Stimulated activated CD8-positive, alpha-beta memory T cell treated with anti-CD3 and anti-CD28 coated beads, Interleukin-12 subunit alpha, Interleukin-12 subunit beta, amount 100 ng/mL, for 24 hours (primary cell): ENCODE results near the gene DHX29.

Experiments
- DNase-seq: peaks from one replicate; pipeline ENCODE4 v3.0.0-alpha.2; 2020; ENCODE audit errors: extremely low read depth

DHX29 gene

DNA sequence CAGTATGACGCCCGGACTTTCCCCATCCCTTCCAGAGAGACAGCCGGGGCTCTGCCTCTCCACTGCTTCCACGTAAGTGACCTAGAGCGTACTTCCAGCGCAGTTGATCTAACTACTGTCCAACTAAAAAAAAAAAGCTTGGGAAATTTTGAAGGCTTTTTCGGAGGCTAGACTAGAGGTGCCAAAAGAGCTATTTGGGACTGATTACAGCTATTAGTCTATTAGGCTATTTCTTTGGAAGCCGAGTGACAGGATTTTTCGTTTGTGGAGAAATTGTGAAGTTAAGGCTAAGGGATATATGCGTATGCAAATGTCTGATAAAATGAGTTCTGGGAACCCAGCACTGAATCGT, 75.6 kb downstream of the DHX29 start:
- no peak for DNase-seq

DNA sequence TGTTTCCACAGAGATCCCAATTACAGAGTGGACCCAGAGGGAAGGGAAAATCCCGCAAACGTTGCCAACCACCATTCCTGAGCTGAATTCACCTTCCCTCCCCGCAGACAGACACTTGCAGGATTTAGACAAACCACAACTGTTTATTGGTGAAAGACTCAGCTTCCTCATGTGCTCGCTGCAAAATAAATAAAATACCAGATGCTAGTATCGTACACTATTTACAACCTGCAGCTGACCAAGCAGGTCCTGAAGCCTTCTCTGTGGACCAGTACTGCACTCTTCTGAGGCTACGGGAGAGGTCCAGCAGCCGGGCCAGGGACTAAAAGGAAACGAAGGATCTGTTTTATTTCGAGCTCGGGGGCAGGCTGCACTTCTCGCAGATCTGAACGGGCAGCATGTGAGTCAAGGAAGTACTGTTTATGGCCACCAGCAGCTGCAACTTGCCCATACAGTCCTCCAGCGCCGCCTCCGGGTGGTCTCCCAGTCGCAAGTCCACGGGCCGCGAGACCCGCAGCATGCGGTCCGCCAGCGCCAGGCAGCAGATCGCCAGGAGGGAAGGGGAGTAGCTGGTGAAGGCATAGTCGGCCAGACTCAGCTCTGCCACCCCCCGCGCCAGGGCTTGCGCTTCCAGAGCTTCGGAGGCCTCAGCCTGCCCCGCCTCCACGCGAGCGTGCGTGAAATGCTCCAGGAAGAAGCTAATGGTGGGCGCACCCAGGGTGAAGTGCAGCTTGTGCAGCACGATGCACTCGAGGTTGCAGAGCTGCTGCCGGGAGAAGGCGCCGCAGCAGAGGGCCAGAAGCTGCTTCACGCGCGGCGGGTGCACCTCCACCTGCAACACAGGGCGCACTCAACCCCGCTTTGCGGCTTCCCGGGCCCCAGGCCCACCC, 76.2 kb downstream of the DHX29 start:
- DNase-seq, result no peak

DNA sequence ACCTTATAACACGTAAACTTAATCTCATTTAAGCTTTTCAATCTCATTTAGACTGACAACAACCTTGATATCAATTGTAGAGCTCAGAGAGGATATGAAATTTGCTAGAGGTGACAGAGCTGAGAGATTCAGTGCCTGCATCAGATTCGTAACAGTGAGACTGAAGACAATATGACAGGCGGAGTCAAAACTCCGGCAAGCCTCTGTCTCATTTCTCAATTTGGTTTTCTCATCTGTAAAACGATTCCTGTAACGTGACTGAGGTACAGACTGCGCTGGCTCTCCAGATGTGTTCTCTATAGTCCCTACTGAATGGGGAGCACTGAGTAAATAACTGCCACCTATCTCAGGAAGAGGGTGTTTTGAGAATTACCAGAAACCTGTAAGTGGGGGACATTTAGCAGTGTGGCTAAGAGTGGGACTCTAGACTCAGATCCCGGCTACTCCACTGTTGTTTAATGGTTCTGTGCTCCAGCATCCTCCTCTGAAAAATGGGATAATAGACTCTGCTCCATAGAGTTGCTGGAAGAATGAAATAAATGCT, 77.3 kb downstream of the DHX29 start:
- DNase-seq, result no peak

DNA sequence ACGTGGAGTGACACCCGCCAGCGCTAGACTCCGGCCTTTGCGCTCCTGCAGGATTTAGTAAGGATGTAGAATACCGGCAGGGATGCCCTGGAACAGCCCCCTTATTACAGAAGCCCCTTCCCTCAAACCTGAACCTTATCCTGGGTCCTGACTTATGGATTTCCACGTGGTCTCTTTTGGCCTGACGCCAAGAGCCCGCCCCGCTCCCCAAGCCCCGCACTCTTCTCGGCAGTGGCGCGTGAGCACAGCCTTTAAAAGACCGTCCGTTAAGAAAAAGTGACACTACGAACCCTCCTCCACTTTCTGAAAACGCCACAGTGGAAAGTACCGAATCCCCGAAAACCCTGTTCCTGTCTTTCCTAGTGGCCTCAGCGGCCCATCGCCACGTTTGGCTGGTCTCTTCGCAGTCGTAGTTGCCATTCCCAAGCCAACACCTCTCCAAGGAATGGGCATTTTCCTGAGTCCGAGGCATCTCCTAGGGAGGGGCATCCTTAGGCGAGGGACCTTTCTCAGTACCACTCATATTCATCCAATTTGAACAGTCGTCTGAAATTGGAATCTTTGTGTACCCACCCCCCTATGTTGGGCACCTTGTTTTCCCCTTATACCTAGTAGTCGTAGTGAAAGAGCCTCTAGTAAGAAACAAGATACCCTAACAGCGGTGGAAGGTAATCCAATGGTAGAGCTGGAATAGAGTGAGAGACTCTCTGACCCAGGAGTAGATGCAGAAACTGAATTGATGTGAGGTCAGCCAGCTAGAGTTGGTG, 79.6 kb downstream of the DHX29 start:
- no peak for DNase-seq

DNA sequence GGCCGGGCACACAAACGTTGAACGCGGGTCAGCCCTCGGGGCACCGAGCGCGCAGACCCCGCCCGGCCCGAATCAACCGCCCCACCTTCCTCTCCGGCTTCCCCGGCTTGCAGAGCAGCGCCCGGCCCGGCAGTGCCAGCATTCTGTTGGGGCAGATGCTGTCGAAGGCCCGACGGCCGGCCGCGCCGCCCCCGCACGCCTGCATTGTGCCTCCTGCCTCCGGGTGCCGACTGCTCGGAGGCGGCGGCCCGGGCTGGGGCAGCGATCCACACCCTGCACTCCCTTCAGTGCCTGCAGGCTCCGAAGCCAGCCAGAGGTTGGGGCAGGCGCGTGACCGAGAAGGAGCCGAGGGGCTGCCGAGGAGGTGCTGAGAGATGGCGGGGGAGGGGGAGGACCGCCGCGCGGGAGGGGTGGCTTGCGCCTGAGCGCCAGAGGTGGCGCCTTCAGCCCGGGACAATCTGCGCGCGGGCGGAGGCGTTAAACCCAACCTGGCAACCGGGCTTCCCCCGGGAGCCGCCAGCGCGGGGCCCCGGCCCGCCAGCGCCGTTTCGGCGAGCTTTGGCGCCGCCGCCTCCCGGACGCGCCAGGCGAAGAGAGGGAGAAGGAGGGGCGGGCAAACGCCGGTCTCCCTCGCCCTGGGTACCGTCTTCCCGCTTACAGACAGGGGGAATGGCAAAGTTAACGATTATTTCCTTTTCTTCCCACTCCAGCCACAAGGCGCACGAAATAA, 80.4 kb downstream of the DHX29 start, which contains the start of gene MCIDAS:
Gene MCIDAS (minus strand): TSS at position 382 of the 730 bp plus-strand sequence. CDS start 177 bp downstream, at position 205.
- no peak for DNase-seq

DNA sequence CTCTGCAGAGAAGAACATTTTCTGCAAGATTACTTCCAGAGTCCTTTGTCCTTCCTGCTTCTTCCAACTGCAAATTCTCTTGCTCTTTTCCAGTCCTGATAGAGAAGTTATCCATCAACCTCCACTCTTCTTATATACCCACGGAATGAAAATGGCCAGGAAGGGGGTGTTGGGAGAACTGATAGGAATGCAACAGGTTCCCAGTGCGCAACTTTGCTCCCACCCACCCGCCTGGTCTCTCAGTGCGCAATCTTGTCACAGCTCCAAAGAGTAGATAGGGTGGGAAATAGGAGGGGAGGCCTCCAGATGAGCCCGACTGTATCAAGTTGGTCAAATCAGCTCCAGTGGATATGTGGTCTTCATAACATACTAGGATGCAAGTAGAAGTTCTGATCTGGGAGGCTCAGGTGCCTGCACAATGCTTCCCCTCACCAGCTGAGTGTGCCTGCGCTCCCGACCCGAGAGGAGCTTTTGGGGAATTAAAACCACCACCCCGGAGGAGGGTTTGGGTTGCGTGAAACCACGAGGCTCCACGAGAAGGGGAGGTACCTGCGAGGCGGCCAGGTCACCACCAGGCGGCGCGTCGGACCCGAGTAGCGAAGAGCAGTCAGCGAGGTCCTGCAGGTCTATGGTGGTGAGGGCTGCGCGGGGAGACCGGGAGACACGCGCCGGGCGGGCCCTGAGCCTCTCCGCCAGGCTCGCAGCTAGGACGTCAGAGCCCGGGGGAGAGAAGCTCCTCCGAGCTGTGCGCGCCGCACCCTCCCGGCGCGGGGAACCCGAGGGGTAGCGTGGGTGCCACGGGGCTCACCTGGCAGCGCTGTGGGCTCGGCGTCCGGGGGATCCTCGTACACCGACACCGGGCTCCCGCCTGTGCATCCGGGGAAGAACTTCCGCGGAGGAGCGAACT, 81.2 kb downstream of the DHX29 start:
- no peak for DNase-seq

DNA sequence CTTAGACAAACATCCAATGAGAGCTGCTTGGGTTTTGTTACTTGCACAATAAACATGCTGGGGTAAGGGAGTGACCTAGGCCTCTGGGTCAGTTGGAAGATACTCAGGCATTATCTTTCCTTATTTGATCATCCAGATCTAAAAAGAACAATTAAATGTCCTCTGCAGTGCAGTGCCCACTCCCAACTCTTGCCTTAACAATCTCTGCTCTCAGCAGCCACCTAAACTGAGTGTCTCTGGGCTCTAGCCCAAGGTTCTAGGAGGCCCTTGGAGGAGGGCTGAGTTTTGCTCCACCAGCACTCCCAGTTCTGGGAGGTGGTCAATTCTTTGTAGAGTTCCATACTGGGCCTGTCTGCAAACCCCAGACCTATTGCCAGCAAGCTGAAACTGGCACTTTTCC, 82.1 kb downstream of the DHX29 start:
- no peak for DNase-seq

DNA sequence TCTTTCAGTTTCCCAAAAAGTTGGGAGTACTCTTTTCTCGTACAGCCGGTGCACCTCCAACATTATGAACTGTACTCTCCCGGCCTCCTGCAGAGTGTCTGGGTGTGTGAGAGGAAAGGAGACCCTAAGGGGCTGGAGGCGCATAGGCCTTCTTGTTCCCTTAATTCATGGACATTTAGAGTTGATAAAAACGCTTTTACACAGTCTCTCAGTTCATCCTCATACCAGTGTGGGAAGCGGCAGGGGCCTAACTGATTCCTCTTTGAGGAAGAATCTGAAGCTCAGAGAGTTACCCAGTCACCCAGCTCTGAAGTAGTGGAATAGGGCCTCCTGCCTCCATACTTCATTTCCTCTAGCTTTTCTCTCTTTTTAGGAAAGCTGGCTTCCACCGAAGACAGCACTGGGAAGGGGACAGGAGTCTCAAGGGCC, 83.7 kb downstream of the DHX29 start:
- DNase-seq, result no peak

DNA sequence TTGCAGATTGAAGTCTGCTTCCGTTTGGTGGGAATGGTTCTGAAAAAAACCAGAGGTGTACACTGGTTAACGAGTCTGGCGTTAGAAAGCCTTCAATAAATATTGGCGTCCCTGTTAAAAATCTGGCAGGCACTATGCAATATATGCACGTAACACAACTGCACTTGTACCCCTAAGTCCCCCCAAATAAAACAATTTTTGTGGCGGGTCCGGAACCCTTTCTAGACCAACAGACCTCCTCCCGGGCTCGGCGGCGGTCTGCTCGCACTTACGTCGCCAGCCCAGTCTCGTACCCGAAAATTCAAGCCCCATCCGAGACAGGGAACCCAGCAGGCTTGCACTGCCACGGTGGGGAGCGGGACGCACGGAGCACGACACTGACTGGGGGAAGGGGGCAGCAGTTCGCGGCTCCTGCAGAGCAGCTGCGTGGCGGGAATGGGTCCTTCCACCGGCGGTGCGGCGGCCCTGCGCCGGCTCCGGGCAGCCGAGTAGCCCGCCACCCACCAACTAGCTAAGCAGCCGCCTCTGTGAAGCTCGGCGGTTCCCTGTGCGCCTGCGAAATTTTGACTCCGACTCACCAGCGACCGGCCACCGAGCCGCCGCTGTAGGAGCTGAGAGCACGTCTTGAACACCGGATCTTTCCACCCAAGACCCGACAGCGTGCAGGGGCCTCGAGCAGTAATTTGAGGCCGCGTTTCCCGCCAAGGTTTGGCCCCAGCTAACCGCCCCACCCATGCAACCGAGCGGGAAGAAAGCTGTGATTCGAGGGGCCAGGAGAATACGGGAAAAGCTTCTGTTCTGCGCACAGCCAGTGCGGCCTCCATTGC, 84.3 kb downstream of the DHX29 start:
- DNase-seq, result no peak

DNA sequence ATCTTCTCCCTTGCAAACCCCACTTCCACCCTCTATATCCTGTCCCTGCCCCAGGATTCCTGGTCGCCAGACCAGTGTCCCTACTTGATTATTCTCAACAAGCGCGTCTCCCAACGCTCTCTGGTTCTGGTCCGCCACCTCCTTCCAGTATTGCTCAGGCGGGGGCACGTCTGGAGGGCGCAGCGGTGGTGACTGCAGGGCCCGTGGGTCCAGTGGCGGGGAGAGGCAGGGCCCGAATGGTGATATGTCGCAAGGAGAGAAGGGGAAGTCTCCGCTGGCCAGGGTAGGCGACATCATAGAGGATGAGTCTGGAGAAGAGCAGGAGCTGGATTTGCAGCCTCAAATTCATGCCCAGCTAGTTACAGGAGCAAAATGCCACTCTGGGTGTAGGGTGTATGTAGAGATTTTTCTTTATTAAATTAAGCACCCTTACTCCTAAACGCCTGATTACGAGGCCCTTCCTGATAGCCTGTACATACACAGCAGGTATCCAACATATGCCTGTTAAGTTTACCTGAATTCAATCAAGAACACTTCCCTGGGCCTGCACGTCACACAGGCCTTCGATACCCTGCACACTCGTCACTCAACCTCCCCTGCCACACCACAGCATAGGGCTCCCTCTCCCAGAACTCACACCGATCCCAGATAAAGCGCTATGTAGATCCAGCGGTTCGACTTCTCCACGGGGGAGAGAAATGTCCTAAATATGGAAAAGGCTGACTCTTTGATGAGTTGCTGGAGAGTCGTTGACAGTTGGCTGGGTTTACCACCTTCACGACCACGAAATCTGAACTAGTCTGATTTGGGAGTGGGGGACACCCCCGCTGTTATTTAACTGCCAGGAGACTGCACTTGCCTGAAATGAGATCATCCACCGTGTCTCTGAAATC, 85.2 kb downstream of the DHX29 start:
- DNase-seq, result no peak

DNA sequence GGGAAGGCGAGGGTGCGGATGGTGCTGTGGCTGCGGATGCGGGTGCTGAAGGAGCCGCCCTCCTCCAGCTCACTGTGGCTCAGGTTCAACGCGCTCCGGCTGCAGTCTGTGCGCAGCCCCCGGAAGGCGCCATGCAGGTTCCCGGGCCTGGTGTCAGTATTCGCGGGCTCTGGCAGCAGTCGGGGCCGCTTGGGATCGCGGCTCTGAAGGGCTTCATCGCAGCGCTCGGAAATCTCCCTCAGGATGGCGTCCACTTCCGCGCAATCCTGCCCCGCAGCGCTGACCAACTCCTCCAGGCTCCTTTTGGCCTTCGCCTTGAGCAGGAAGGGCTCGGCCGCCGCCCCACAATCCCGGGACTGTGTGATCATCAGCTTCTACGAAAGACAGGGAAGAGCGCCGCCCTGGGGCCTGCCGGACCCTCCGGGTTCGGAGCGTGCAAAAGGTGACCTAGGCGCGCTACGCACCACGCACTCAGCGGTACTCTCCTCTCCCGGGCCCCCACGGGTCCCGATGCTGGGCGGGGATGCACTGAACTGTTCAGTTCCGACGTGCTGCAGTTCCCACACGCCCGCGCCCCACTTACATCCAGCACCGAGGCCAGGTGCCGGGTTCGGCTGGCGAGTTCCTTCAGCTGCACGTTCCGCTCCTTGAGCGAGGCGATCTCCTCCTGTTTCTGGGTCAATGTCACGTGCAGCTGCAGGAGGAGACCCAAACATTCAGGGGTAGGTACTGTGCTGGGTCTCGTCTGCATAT, 86.9 kb downstream of the DHX29 start:
- no peak for DNase-seq

DNA sequence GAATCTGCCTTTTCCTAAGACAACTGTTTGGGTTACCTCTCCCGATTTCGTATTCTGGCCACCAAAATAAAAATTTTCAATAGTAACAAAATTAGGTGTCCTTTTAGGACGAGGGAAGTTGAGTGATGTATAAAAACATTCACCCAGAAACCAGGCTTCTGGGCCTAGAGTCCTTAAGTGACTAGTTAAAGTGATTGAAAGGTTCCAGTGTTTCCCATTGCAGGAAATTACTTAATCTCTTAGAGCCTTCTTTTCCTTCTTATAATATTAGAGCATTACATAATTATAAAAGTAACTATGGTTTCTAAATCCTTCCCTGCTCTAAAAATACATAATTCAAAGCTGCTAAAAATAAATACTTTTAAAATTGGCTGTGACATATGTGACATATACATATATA, 87.7 kb downstream of the DHX29 start:
- no peak for DNase-seq

DNA sequence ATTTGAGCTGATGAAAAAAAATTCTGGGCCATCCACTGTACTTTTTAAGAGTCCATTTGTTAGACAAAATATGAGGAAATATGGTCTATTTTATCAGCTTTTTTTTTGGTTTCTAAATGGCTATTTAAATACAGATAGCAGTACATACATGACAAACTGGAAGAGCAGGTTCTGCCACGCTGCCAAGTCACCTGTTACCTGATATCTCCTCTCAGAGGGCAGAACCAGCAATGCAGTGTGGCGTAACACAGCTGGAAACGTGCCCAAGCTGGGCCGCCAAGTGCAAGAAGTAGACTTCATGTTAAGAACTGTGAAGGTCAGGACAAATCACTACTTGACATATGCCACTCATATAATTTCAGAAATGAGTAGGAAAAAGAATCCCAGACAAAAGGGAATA, 88.5 kb downstream of the DHX29 start:
- DNase-seq, result no peak

DNA sequence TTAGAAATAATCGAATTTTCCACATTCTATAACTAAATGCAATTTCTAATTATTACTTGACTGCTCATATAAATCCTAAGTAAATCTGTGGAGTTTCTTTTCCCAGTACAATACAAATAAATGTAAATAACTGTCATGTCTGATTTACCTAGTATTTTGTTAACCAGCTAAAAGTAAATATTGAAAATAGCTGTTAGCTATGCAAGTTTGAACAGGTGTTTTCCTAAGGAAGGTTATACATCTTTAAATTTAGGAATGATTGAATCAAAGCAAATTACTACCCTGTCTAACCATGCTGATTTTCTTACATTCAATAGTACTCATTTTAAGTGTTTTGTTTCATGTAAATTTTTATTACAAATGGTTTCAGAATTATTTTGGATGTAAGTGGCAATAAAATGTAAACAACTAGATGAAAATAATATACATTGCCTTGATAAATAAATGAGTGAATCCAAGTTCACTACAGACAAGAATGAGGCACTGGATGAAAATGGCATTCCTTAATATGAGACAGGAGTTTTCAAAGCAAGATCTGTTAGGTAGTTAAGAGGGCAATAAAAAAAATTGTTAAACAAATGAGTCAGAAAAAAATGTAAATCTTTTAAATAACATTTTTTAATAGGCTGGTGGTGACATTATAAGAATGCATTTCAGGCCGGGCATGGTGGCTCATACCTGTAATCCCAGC, 96.2 kb downstream of the DHX29 start:
- DNase-seq, result no peak
